ENCODE data around the gene OR5I1. TPM values are rescaled to one million over a fixed set of nuclear protein-coding genes. Genes with fewer than 3 reads are reported as not detected.

OR5I1 gene
- total RNA-seq, 1 donor from 2014 or later: not detected

- no peaks in the 10 kb centered on the region for H3K9me3 ChIP-seq
- H3K27ac ChIP-seq: no peak overlapping the region
- no peaks in the 10 kb centered on the region for H3K4me1 ChIP-seq
- no peak for TF ChIP-seq CTCF (IDR thresholded peaks at IDR 0.05)
- H3K4me3 ChIP-seq: no peak overlapping the region
- no peaks in the 10 kb centered on the region for H3K27me3 ChIP-seq
- intact Hi-C loops (cut with DNase I): no loop called here
- H3K36me3 ChIP-seq: no peaks in the 10 kb centered on the region
- no peak for DNase-seq (ENCODE audit: low spot score in 2 of 2)
Measured at GRCh38 chr11:55949330-55949729, 13.1 kb upstream of the OR5I1 start.

- Histone ChIP-seq H3K27me3 (no peaks in the 10 kb centered on the region), H3K9me3 (no peaks in the 10 kb centered on the region), H3K27ac (no peak overlapping the region), H3K4me1 (no peaks in the 10 kb centered on the region), H3K36me3 (no peaks in the 10 kb centered on the region), H3K4me3 (no peak overlapping the region)
- TF ChIP-seq CTCF (IDR thresholded peaks at IDR 0.05): no peak
- DNase-seq (ENCODE audit: low spot score in 2 of 2): no peak
- intact Hi-C loops (cut with DNase I): no loop called here
Measured at GRCh38 chr11:55942785-55943392, 6.7 kb upstream of the OR5I1 start.

GRCh38 chr11:55920537-55920936 lies 15.7 kb downstream of the OR5I1 start:
- H3K4me1 ChIP-seq: no peaks in the 10 kb centered on the region
- DNase-seq (ENCODE audit: low spot score in 2 of 2): no peak
- intact Hi-C loops (cut with DNase I): no loop called here

GRCh38 chr11:55914482-55914881 lies 21.7 kb downstream of the OR5I1 start, which contains the start of gene OR5W2:
Gene OR5W2, minus strand, starts transcription at chr11:55914582. Its CDS starts 0 bp downstream, at chr11:55914582.
- no peak within 1 kb of the TSS for H3K4me3 ChIP-seq
- no peaks in the 10 kb centered on the region for H3K9me3 ChIP-seq
- DNase-seq (ENCODE audit: low spot score in 2 of 2): no peak

More at GRCh38 chr11:55920537-55920936, 15.7 kb downstream of the OR5I1 start:
- Histone ChIP-seq H3K9me3 (no peaks in the 10 kb centered on the region), H3K27me3 (no peaks in the 10 kb centered on the region), H3K27ac (no peak overlapping the region), H3K36me3 (no peaks in the 10 kb centered on the region), H3K4me3 (no peak overlapping the region)
- TF ChIP-seq CTCF (IDR thresholded peaks at IDR 0.05): no peak

GRCh38 chr11:55902308-55902707 lies 33.9 kb downstream of the OR5I1 start:
- no peak for DNase-seq (ENCODE audit: low spot score in 2 of 2)
- H3K36me3 ChIP-seq: no peaks in the 10 kb centered on the region
- no peak overlapping the region for H3K4me3 ChIP-seq
- no peaks in the 10 kb centered on the region for H3K9me3 ChIP-seq
- no peaks in the 10 kb centered on the region for H3K4me1 ChIP-seq
- H3K27me3 ChIP-seq: no peaks in the 10 kb centered on the region
- no peak overlapping the region for H3K27ac ChIP-seq
- intact Hi-C loops (cut with DNase I): no loop called here
- no peak for TF ChIP-seq CTCF (IDR thresholded peaks at IDR 0.05)

More at GRCh38 chr11:55914482-55914881, 21.7 kb downstream of the OR5I1 start, which contains the start of gene OR5W2:
- Histone ChIP-seq H3K36me3 (no peaks in the 10 kb centered on the region), H3K27ac (no peak within 1 kb of the TSS), H3K4me1 (no peaks in the 10 kb centered on the region), H3K27me3 (no peaks in the 10 kb centered on the region)
- intact Hi-C loops (cut with DNase I): no loop called here
- TF ChIP-seq CTCF (IDR thresholded peaks at IDR 0.05): no peak

Measured in ascending aorta (tissue), 2 donors.